HCT116 (cell line): ENCODE results near the gene TMEM125. TPM values are rescaled to one million over a fixed set of nuclear protein-coding genes. Genes with fewer than 3 reads are reported as not detected.

Experiments
- ATAC-seq: fragments of 200-7000 bp; cut with Tn5 transposase; 2 replicates; pipeline ENCODE4 v1.9.1; 2020; ENCODE audit warnings: mild to moderate bottlenecking, moderate library complexity
- BruUV-seq: library from RNA; stranded (reverse); fragments of 400-500 nt; replicated peaks from 2 replicates; lab custom pipeline; 2021; lab: Mats Ljungman, UMichigan
- CTCF ChIA-PET: fragments of 300-600 bp; sonication (Branson Sonifier 250); formaldehyde crosslinking; loops from one replicate; lab custom pipeline; 2021; ENCODE audit warnings: antibody characterized with exemption; lab: Charles Lee
- POLR2A ChIA-PET: fragments of 300-600, 350-600 bp; sonication (Branson Sonifier 250); formaldehyde crosslinking; loops from one replicate; lab custom pipeline; 2021; ENCODE audit warnings: antibody characterized with exemption; lab: Charles Lee
- RAD21 ChIA-PET, 2 experiments: fragments of 300-600 bp; sonication (Branson Sonifier 250); formaldehyde crosslinking; loops; one replicate each; lab custom pipeline; 2023; ENCODE audit warnings: low total read pairs in 2 of 2; ENCODE audit not compliant: uncharacterized antibody in 2 of 2, unreplicated experiment in 2 of 2, low non-redundant PET in 1 of 2; lab: Charles Lee
- DNase-seq: peaks from one replicate; pipeline ENCODE4 v3.0.0-alpha.2; 2010; ENCODE audit warnings: low read depth, low spot score
- H2AFZ ChIP-seq: fragments of 200-600 bp; shearing (Covaris generic), sonication (generic); 2 replicates; pipeline ENCODE4 v1.6.1; 2017; ENCODE audit warnings: low read depth, mixed run types, mixed read lengths, antibody characterized with exemption, low read length; ENCODE audit not compliant: poor library complexity, severe bottlenecking
- H3K27ac ChIP-seq: 2 replicates; pipeline ENCODE4 v1.5.1; 2012; ENCODE audit warnings: low read depth, low read length
- H3K27me3 ChIP-seq: fragments of 200-600 bp; sonication (generic); 2 replicates; pipeline ENCODE4 v1.6.1; 2016; ENCODE audit warnings: mixed run types, low read length, mixed read lengths; ENCODE audit not compliant: insufficient read depth
- H3K36me3 ChIP-seq, 2 experiments: fragments of 200-500 bp in 1 of 2; fragments of 200-600 bp in 1 of 2; sonication (Bioruptor generic) in 1 of 2; sonication (generic) in 1 of 2; 2 replicates each; pipeline versions ENCODE4 v1.5.1 to v1.6.1; 2014 to 2016; ENCODE audit warnings: low read length in 2 of 2, inconsistent platforms in 1 of 2, mixed read lengths in 1 of 2, mixed run types in 1 of 2; ENCODE audit not compliant: insufficient read depth in 2 of 2, control insufficient read depth in 1 of 2
- H3K4me1 ChIP-seq, 2 experiments: fragments of 200-600 bp in 1 of 2; sonication (generic) in 1 of 2; 2 replicates each; pipeline versions ENCODE4 v1.5.1 to v1.6.1; 2012 to 2017; ENCODE audit warnings: low read length in 2 of 2, inconsistent platforms in 1 of 2, mild to moderate bottlenecking in 1 of 2, mixed read lengths in 1 of 2, mixed run types in 1 of 2, moderate library complexity in 1 of 2; ENCODE audit not compliant: insufficient read depth in 2 of 2, control insufficient read depth in 1 of 2
- H3K4me2 ChIP-seq: fragments of 200-600 bp; sonication (generic); 2 replicates; pipeline ENCODE4 v1.6.1; 2017; ENCODE audit warnings: mixed run types, low read length, mixed read lengths
- H3K4me3 ChIP-seq, 2 experiments: fragments of 200-600 bp in 1 of 2; sonication (generic) in 1 of 2; replicated peaks in 1 of 2; 2 replicates each; pipeline ENCODE4 v1.5.1; 2011 to 2016; ENCODE audit warnings: low read length in 2 of 2, control low read depth in 1 of 2, low read depth in 1 of 2, mild to moderate bottlenecking in 1 of 2, mixed read lengths in 1 of 2, mixed run types in 1 of 2
- H3K79me2 ChIP-seq: fragments of 200-600 bp; sonication (generic); 2 replicates; pipeline ENCODE4 v1.6.1; 2017; ENCODE audit warnings: mild to moderate bottlenecking, mixed run types, low read length, moderate library complexity, mixed read lengths; ENCODE audit not compliant: insufficient read depth
- H3K9ac ChIP-seq: fragments of 200-600 bp; sonication (generic); 2 replicates; pipeline ENCODE4 v1.6.1; 2016; ENCODE audit warnings: low read length, mixed read lengths
- H3K9me2 ChIP-seq: fragments of 200-600 bp; sonication (generic), shearing (Covaris generic); 2 replicates; pipeline ENCODE4 v1.6.1; 2017; ENCODE audit warnings: mixed run types, mild to moderate bottlenecking, moderate library complexity; ENCODE audit not compliant: insufficient read depth
- H3K9me3 ChIP-seq, 2 experiments: fragments of 200-500 bp in 1 of 2; fragments of 200-600 bp in 1 of 2; sonication (Bioruptor generic) in 1 of 2; sonication (generic) in 1 of 2; 2 replicates each; pipeline ENCODE4 v1.6.1; 2014 to 2017; ENCODE audit warnings: low read length in 2 of 2, mixed read lengths in 2 of 2, inconsistent platforms in 1 of 2, low read depth in 1 of 2, mild to moderate bottlenecking in 1 of 2, mixed run types in 1 of 2, moderate library complexity in 1 of 2; ENCODE audit not compliant: control insufficient read depth in 1 of 2, insufficient read depth in 1 of 2
- H4K20me1 ChIP-seq: fragments of 200-600 bp; sonication (generic), shearing (Covaris generic); 2 replicates; pipeline ENCODE4 v1.6.1; 2017; ENCODE audit warnings: mixed run types, mild to moderate bottlenecking, moderate library complexity; ENCODE audit not compliant: insufficient read depth
- CBX3 ChIP-seq: IDR thresholded peaks from 2 replicates; pipeline ENCODE4 v1.6.1; 2012; ENCODE audit warnings: low read depth
- CEBPB ChIP-seq: IDR thresholded peaks from 2 replicates; pipeline ENCODE4 v1.6.1; 2012; ENCODE audit warnings: low read depth
- EGR1 ChIP-seq: IDR thresholded peaks from 2 replicates; pipeline ENCODE4 v1.6.1; 2012; ENCODE audit warnings: low read depth
- ELF1 ChIP-seq: IDR thresholded peaks from 2 replicates; pipeline ENCODE4 v1.6.1; 2012; ENCODE audit warnings: low read depth, borderline replicate concordance
- EZH2phosphoT487 ChIP-seq: fragments of 200-600 bp; IDR thresholded peaks from 2 replicates; pipeline ENCODE4 v1.6.1; 2018; ENCODE audit warnings: antibody characterized with exemption, borderline replicate concordance
- POLR2AphosphoS5 ChIP-seq: IDR thresholded peaks from 2 replicates; pipeline ENCODE4 v1.6.1; 2011; ENCODE audit warnings: mild to moderate bottlenecking, low read depth, low read length, moderate library complexity
- RAD21 ChIP-seq: IDR thresholded peaks from 2 replicates; pipeline ENCODE4 v1.6.1; 2012; ENCODE audit warnings: low read depth, mild to moderate bottlenecking
- SP1 ChIP-seq: IDR thresholded peaks from 2 replicates; pipeline ENCODE4 v1.6.1; 2012; ENCODE audit warnings: low read depth
- SRF ChIP-seq: IDR thresholded peaks from 2 replicates; pipeline ENCODE4 v1.6.1; 2012; ENCODE audit warnings: low read depth
- TCF7L2 ChIP-seq: IDR thresholded peaks from 2 replicates; pipeline ENCODE4 v1.7.0; 2011; ENCODE audit warnings: borderline replicate concordance, inconsistent platforms; ENCODE audit not compliant: insufficient read depth, insufficient read length; ENCODE audit errors: extremely low read depth
- ZFX ChIP-seq: fragments of 450-650 bp; IDR thresholded peaks from 2 replicates; pipeline ENCODE4 v1.6.1; 2017
- intact Hi-C: fragments of 100-400 bp; cut with micrococcal nuclease; formaldehyde crosslinking; loops from 2 replicates; pipeline ENCODE4 v1.10.0; 2022
- total RNA-seq: library from RNA; stranded (reverse); gene quantifications from one replicate; pipeline ENCODE4 v1.2.1, GENCODE V29; 2021; ENCODE audit not compliant: unreplicated experiment
- TF ChIP-seq, protein P1 (sequence below): IDR thresholded peaks from 2 replicates; pipeline ENCODE4 v1.6.1; 2012

Gene TMEM125
- total RNA-seq, 1 experiment from 2014 or later, result 13.9 TPM

DNA sequence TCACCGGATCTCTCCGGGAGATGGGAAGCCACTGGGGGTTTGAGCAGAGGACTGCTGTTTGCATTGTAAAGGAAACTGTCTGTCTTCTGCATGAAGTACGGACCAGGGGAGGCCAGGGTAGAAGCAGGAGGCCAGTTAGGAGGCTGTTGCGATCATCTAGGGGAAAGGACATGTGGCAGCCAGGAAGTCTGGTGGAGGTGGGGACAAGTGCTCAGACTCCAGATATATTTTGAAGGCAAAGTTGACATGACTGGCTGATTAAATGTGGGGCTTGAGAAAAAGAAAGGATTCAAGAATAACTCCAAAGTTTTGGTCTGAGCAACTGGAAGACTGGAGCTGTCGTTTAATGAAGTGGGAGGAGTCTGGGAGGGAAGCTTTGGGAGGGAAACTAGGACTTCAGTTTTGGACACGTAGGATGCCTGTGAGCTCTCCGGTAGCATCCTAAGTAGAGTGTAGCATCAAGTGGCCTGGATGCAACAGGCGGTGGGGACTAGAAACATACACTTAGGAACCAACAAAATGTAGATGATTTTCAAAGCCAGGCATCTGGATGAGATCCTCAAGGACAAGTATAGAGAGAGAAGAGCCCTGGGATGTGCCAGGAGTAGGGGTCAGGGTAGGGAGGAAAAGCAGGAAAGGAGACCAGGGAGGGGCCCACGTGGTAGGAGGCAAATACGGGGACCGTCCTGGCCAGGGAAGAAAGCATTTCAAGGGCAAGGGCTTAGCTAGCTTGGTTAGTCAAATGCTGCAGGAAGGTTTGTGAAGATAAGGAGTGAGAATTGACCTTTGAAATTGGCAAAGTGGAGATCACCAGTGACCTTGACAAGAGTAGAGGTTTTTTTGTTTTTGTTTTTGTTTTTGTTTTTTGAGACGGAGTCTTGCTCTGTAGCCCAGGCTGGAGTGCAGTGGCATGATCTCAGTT, 19.3 kb downstream of the TMEM125 start:
- H3K9me2 ChIP-seq, result no peaks in the 10 kb centered on the region
- H3K36me3 ChIP-seq, result no peaks in the 10 kb centered on the region
- peaks cover 16 to 31% of the 10 kb centered on the region in 2 experiments; a peak in 3 of 4 replicates for H3K4me1 ChIP-seq
- H3K27ac ChIP-seq, result no peak overlapping the region
- CTCF ChIA-PET, result no interaction called here
- H3K4me2 ChIP-seq, result no peak overlapping the region
- H3K9me3 ChIP-seq, result no peaks in the 10 kb centered on the region
- H3K9ac ChIP-seq, result no peak overlapping the region
- ATAC-seq (no peak), DNase-seq (no peak)
- H3K27me3 ChIP-seq, result 0 out of 2 replicates have a peak, but pooled peaks cover 3% of the 10 kb centered on the region
- POLR2A ChIA-PET, result no interaction called here
- H3K4me3 ChIP-seq, result no peak overlapping the region
- no peaks in the 10 kb centered on the region for H3K79me2 ChIP-seq
- BruUV-seq, result no TSS peak
- no peak for TF ChIP-seq POLR2AphosphoS5
- TF ChIP-seq ZFX, result no peak
- TF ChIP-seq RAD21, result no peak
- TF ChIP-seq CEBPB, result no peak
- TF ChIP-seq EZH2phosphoT487, result no peak
- TF ChIP-seq ELF1, result no peak
- no peak for TF ChIP-seq TCF7L2
- no peak for TF ChIP-seq SP1
- no peak for TF ChIP-seq CBX3
- no peak for TF ChIP-seq SRF
- TF ChIP-seq, protein P1, sequence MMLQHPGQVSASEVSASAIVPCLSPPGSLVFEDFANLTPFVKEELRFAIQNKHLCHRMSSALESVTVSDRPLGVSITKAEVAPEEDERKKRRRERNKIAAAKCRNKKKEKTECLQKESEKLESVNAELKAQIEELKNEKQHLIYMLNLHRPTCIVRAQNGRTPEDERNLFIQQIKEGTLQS, result no peak
- no peak for TF ChIP-seq EGR1
- intact Hi-C loops, result no loop called here
- H2AFZ ChIP-seq, result no peak overlapping the region
- RAD21 ChIA-PET, result no interaction called here
- no peaks in the 10 kb centered on the region for H4K20me1 ChIP-seq
